ENCODE data around the gene LZTR1. TPM values are rescaled to one million over a fixed set of nuclear protein-coding genes. Genes with fewer than 3 reads are reported as not detected.

Gene LZTR1
- total RNA-seq, 4 donors from 2014 or later = 42.4 to 76.3 (median 57.2) TPM

GRCh38 chr22:20964799-20965103 is 17.3 kb upstream of the LZTR1 start:
- H3K27ac ChIP-seq (replicated peaks in 1 of 4) = no peak overlapping the region
- peaks cover 8 to 28% (median 21%) of the 10 kb centered on the region in 4 donors for H3K4me1 ChIP-seq
- H3K4me3 ChIP-seq = peak overlapping the region; percentile 51 to 63 (median 56)
- no peak for DNase-seq (ENCODE audit: extremely low spot score)
- no peaks in the 10 kb centered on the region for H3K36me3 ChIP-seq
- intact Hi-C loops (cut with DNase I) = loop anchor here (10.0 kb wide), 2 partner anchors 50 to 80 kb away; partner anchors contain the start of gene P2RX6
- 2% methylated on average over 7 of the region's 28 CpGs for WGBS
- H3K27me3 ChIP-seq = peaks cover 0 to 18% (median 4%) of the 10 kb centered on the region in 4 donors
- no peaks in the 10 kb centered on the region for H3K9me3 ChIP-seq
- TF ChIP-seq EP300 (IDR thresholded peaks at IDR 0.05) = no peak
- TF ChIP-seq POLR2AphosphoS5 (IDR thresholded peaks at IDR 0.05) = no peak
- no peak for TF ChIP-seq CTCF (IDR thresholded peaks at IDR 0.05)
- no peak for TF ChIP-seq POLR2A (IDR thresholded peaks at IDR 0.05; ENCODE audit: low read depth)

GRCh38 chr22:20965104-20965887 is 16.8 kb upstream of the LZTR1 start:
- Histone ChIP-seq H3K27me3 (peaks cover 0 to 18% (median 4%) of the 10 kb centered on the region in 4 donors), H3K4me1 (peaks cover 8 to 28% (median 21%) of the 10 kb centered on the region in 4 donors), H3K9me3 (no peaks in the 10 kb centered on the region), H3K4me3 (peak overlapping the region; percentile 51 to 63 (median 56)), H3K27ac (replicated peaks in 1 of 4) (no peak overlapping the region), H3K36me3 (no peaks in the 10 kb centered on the region)
- 23% methylated on average over 14 of the region's 65 CpGs for WGBS
- intact Hi-C loops (cut with DNase I) = loop anchor here (10.0 kb wide), 2 partner anchors 50 to 80 kb away; partner anchors contain the start of gene P2RX6
- no peak for DNase-seq (ENCODE audit: extremely low spot score)
- TF ChIP-seq CTCF (IDR thresholded peaks at IDR 0.05) (no peak), POLR2A (IDR thresholded peaks at IDR 0.05; ENCODE audit: low read depth) (no peak)

GRCh38 chr22:20965888-20966855 is 15.9 kb upstream of the LZTR1 start:
- Histone ChIP-seq H3K4me1 (peaks cover 8 to 28% (median 21%) of the 10 kb centered on the region in 4 donors), H3K4me3 (peak overlapping the region in 1 of 4 donors; percentile 59), H3K9me3 (no peaks in the 10 kb centered on the region), H3K27me3 (peaks cover 0 to 18% (median 4%) of the 10 kb centered on the region in 4 donors), H3K27ac (replicated peaks in 1 of 4) (no peak overlapping the region), H3K36me3 (no peaks in the 10 kb centered on the region)
- intact Hi-C loops (cut with DNase I) = loop anchor here (10.0 kb wide), 2 partner anchors 49 to 81 kb away; partner anchors contain the start of gene P2RX6
- TF ChIP-seq POLR2AphosphoS5 (IDR thresholded peaks at IDR 0.05) (no peak), EP300 (IDR thresholded peaks at IDR 0.05) (no peak), CTCF (IDR thresholded peaks at IDR 0.05) (no peak), POLR2A (IDR thresholded peaks at IDR 0.05; ENCODE audit: low read depth) (no peak)
- DNase-seq (ENCODE audit: extremely low spot score) = no peak
- WGBS = 92% methylated on average over 6 of the region's 13 CpGs

GRCh38 chr22:20966883-20967696 is 15.0 kb upstream of the LZTR1 start, which contains the start of gene AIFM3:
AIFM3 (plus strand) TSS chr22:20967255; CDS start chr22:20967945, 690 bp downstream.
- H3K27ac ChIP-seq (replicated peaks in 1 of 4) = no peak within 1 kb of the TSS
- H3K4me3 ChIP-seq = no peak within 1 kb of the TSS
- peaks cover 8 to 28% (median 21%) of the 10 kb centered on the region in 4 donors for H3K4me1 ChIP-seq
- peaks cover 0 to 18% (median 4%) of the 10 kb centered on the region in 4 donors for H3K27me3 ChIP-seq
- no peaks in the 10 kb centered on the region for H3K9me3 ChIP-seq
- no peaks in the 10 kb centered on the region for H3K36me3 ChIP-seq
- 74% methylated on average over 12 of the region's 22 CpGs for WGBS
- DNase-seq (ENCODE audit: extremely low spot score) = no peak
- intact Hi-C loops (cut with DNase I) = loop anchor here (10.0 kb wide), 2 partner anchors 48 to 82 kb away; partner anchors contain the start of gene P2RX6
- no peak for TF ChIP-seq CTCF (IDR thresholded peaks at IDR 0.05)
- no peak for TF ChIP-seq EP300 (IDR thresholded peaks at IDR 0.05)
- no peak for TF ChIP-seq POLR2A (IDR thresholded peaks at IDR 0.05; ENCODE audit: low read depth)
- TF ChIP-seq POLR2AphosphoS5 (IDR thresholded peaks at IDR 0.05) = no peak
